K562 (cell line): ENCODE measurements around the gene ACSS2. TPM values are rescaled to one million over a fixed set of nuclear protein-coding genes. Genes with fewer than 3 reads are reported as not detected.

Experiments used
- COPS2 ChIP-seq: fragments of 450-650 bp; conservative IDR thresholded peaks from 2 replicates; pipeline ENCODE4 v1.6.1; 2016; ENCODE audit warnings: mild to moderate bottlenecking, moderate library complexity
- CREB1 ChIP-seq, 2 experiments: sonication (generic) in 1 of 2; formaldehyde crosslinking in 1 of 2; IDR thresholded peaks; 2 replicates each; pipeline versions ENCODE4 v1.6.1 to v1.8.0; 2012 to 2022; ENCODE audit warnings: inconsistent platforms in 1 of 2, mild to moderate bottlenecking in 1 of 2, missing genetic modification reagents in 1 of 2, moderate library complexity in 1 of 2
- GATA2 ChIP-seq: sonication (generic); formaldehyde crosslinking; IDR thresholded peaks from 2 replicates; pipeline ENCODE4 v1.4.0; 2020; ENCODE audit warnings: mild to moderate bottlenecking, missing genetic modification reagents
- GTF2E2 ChIP-seq: fragments of 200-800 bp; sonication (Bioruptor generic); IDR thresholded peaks from 2 replicates; pipeline ENCODE4 v1.6.1; 2016; ENCODE audit warnings: missing genetic modification characterization, missing compliant biosample characterization
- HSF4 ChIP-seq: fragments of 250-450 bp; sonication (Bioruptor Pico); IDR thresholded peaks from 2 replicates; pipeline ENCODE4 v2.1.2; 2022; ENCODE audit warnings: mild to moderate bottlenecking, moderate library complexity, borderline replicate concordance
- LCOR ChIP-seq: sonication (generic); formaldehyde crosslinking; IDR thresholded peaks from 2 replicates; pipeline ENCODE4 v1.8.0; 2022; ENCODE audit warnings: mild to moderate bottlenecking, missing genetic modification reagents
- PCBP1 ChIP-seq: fragments of 200-400 bp; formaldehyde crosslinking; IDR thresholded peaks from 2 replicates; pipeline ENCODE4 v1.6.1; 2018; ENCODE audit warnings: mild to moderate bottlenecking, low read depth, low read length; ENCODE audit not compliant: poor library complexity, severe bottlenecking
- SAFB2 ChIP-seq: fragments of 200-400 bp; formaldehyde crosslinking; IDR thresholded peaks from 2 replicates; pipeline ENCODE4 v1.6.1; 2018; ENCODE audit warnings: borderline replicate concordance, low read length, low read depth, moderate library complexity; ENCODE audit not compliant: severe bottlenecking
- SIRT6 ChIP-seq: IDR thresholded peaks from one replicate; pipeline ENCODE4 v1.6.1; 2012; ENCODE audit warnings: low read depth, mild to moderate bottlenecking, control low read depth, inconsistent platforms, low read length, moderate library complexity
- SRSF1 ChIP-seq: fragments of 200-400 bp; formaldehyde crosslinking; IDR thresholded peaks from 2 replicates; pipeline ENCODE4 v1.6.1; 2017; ENCODE audit warnings: mild to moderate bottlenecking, low read depth, low read length, moderate library complexity
- TAF15 ChIP-seq: fragments of 200-400 bp; formaldehyde crosslinking; IDR thresholded peaks from 2 replicates; pipeline ENCODE4 v1.6.1; 2017; ENCODE audit warnings: mild to moderate bottlenecking, low read depth, low read length, moderate library complexity
- ZFP36 ChIP-seq: fragments of 150-350 bp; IDR thresholded peaks from 2 replicates; pipeline ENCODE4 v1.6.1; 2018; ENCODE audit warnings: low read length, low read depth; ENCODE audit not compliant: partially characterized antibody
- ZNF444 ChIP-seq: fragments of 250-450 bp; sonication (Bioruptor Pico); IDR thresholded peaks from 2 replicates; pipeline ENCODE4 v1.4.0; 2020; ENCODE audit warnings: mild to moderate bottlenecking, moderate library complexity
- polyA plus RNA-seq, 8 experiments: library from polyadenylated mRNA; depleted of rRNA in 4 of 8; stranded (reverse) in 5 of 8; unstranded in 3 of 8; fragments of >200 nt; fragmentation: Nextera tagmentation in 2 of 8; fragmentation: Illumina TruSeq in 1 of 8; extraction: Ambion mirVana in 2 of 8; extraction: Trizol in 1 of 8; gene quantifications; 2 replicates each; pipeline versions ENCODE4 v1.2.1 to v1.2.3, GENCODE V29; 2011 to 2014; ENCODE audit warnings: inconsistent platforms in 1 of 8, missing spikeins in 1 of 8
- total RNA-seq, 7 experiments: library from RNA; depleted of rRNA in 6 of 7; stranded (reverse); fragments of >200 nt in 6 of 7; fragmentation: Illumina TruSeq in 2 of 7; extraction: Trizol in 2 of 7; gene quantifications; 2 replicates each; pipeline versions ENCODE4 v1.2.1 to v1.2.3, GENCODE V29; 2011 to 2021; ENCODE audit warnings: low replicate concordance in 1 of 7
- TF ChIP-seq, protein P1 (sequence below): fragments of 450-650 bp; IDR thresholded peaks from 2 replicates; pipeline ENCODE4 v1.6.1; 2016; ENCODE audit warnings: low read depth
- TF ChIP-seq, protein P2 (sequence below): fragments of 450-650 bp; IDR thresholded peaks from one replicate; pipeline ENCODE4 v1.6.1; 2018; ENCODE audit warnings: mild to moderate bottlenecking, moderate library complexity; ENCODE audit not compliant: partially characterized antibody
- TF ChIP-seq, protein P3 (sequence below): conservative IDR thresholded peaks from 2 replicates; pipeline ENCODE4 v1.6.1; 2011; ENCODE audit warnings: low read depth, mild to moderate bottlenecking, low read length; ENCODE audit not compliant: control insufficient read depth

ACSS2 gene
- total and polyA plus RNA-seq, 9 of the 15 experiments (the other 6 are each of a cell fraction or from before 2014, with no cell fraction given) = 21.9 to 246 (median 66.2) TPM

DNA sequence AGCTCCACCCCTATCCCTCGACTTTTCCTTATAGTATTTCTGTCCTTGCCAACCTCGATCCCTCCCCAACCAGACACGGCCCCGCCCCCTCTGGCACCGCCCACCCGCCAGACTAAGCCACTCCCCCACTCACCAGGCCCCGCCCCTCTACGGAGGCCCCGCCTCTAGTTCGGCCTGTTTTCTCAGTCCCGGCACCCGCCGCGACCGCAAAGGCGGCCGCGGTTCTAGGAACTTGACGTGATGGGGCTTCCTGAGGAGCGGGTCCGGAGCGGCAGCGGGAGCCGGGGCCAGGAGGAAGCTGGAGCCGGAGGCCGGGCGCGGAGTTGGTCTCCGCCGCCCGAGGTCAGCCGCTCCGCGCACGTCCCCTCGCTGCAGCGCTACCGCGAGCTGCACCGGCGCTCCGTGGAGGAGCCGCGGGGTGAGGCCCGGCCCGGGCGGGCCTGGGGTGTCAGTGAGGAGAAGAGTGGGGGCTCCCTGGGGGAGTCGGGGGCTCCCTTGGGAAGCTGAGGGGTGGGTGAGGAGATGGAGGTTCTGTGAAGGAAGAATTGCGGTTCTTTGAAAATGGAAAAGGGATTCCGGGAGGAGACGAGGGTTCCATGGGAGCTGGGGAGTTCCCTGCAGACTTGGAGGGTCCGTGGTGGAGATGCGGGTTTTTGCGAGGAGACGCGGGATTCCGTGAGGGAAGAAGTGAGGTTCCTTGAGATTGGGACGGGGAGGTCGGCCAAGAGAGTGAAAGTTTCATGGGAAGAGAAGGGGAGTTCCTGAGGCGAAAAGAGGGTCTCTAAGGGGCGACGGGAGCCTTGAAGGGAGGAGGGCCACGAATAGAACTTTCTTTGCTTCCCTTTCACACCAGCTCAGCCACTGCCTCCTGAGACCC lies at the start of gene ACSS2 (continued):
- TF ChIP-seq, protein P1, sequence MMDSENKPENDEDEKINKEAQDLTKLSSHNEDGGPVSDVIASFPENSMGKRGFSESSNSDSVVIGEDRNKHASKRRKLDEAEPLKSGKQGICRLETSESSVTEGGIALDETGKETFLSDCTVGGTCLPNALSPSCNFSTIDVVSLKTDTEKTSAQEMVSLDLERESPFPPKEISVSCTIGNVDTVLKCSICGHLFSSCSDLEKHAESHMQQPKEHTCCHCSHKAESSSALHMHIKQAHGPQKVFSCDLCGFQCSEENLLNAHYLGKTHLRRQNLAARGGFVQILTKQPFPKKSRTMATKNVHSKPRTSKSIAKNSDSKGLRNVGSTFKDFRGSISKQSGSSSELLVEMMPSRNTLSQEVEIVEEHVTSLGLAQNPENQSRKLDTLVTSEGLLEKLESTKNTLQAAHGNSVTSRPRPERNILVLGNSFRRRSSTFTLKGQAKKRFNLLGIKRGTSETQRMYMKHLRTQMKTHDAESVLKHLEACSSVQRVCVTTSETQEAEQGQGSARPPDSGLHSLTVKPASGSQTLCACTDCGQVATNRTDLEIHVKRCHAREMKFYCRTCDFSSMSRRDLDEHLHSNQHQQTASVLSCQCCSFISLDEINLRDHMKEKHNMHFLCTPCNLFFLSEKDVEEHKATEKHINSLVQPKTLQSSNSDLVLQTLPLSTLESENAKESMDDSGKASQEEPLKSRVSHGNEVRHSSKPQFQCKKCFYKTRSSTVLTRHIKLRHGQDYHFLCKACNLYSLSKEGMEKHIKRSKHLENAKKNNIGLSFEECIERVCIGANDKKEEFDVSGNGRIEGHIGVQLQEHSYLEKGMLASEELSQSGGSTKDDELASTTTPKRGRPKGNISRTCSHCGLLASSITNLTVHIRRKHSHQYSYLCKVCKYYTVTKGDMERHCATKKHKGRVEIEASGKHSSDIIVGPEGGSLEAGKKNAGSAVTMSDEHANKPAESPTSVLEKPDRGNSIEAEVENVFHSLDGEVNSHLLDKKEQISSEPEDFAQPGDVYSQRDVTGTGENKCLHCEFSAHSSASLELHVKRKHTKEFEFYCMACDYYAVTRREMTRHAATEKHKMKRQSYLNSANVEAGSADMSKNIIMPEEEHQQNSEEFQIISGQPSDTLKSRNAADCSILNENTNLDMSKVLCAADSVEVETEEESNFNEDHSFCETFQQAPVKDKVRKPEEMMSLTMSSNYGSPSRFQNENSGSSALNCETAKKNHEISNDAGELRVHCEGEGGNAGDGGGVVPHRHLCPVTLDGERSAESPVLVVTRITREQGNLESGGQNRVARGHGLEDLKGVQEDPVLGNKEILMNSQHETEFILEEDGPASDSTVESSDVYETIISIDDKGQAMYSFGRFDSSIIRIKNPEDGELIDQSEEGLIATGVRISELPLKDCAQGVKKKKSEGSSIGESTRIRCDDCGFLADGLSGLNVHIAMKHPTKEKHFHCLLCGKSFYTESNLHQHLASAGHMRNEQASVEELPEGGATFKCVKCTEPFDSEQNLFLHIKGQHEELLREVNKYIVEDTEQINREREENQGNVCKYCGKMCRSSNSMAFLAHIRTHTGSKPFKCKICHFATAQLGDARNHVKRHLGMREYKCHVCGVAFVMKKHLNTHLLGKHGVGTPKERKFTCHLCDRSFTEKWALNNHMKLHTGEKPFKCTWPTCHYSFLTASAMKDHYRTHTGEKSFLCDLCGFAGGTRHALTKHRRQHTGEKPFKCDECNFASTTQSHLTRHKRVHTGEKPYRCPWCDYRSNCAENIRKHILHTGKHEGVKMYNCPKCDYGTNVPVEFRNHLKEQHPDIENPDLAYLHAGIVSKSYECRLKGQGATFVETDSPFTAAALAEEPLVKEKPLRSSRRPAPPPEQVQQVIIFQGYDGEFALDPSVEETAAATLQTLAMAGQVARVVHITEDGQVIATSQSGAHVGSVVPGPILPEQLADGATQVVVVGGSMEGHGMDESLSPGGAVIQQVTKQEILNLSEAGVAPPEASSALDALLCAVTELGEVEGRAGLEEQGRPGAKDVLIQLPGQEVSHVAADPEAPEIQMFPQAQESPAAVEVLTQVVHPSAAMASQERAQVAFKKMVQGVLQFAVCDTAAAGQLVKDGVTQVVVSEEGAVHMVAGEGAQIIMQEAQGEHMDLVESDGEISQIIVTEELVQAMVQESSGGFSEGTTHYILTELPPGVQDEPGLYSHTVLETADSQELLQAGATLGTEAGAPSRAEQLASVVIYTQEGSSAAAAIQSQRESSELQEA = no peak
- TF ChIP-seq SAFB2 (no peak), COPS2 (no peak), GATA2 (no peak), TAF15 (no peak), SIRT6 (no peak), SRSF1 (no peak), ZFP36 (no peak), HSF4 (CRISPR knock-in tag) (no peak), LCOR (CRISPR knock-in tag) (no peak), ZNF444 (no peak), CREB1 (IDR thresholded peaks at IDR 0.05) (0 out of 2 replicates have a peak, but pooled peaks have one; percentile 24), CREB1 (CRISPR knock-in tag; IDR thresholded peaks at IDR 0.05) (no peak), GTF2E2 (tag) (peak; percentile 23; the same call in 1 of the 2 replicates), PCBP1 (peak; percentile 32)
- TF ChIP-seq, protein P2, sequence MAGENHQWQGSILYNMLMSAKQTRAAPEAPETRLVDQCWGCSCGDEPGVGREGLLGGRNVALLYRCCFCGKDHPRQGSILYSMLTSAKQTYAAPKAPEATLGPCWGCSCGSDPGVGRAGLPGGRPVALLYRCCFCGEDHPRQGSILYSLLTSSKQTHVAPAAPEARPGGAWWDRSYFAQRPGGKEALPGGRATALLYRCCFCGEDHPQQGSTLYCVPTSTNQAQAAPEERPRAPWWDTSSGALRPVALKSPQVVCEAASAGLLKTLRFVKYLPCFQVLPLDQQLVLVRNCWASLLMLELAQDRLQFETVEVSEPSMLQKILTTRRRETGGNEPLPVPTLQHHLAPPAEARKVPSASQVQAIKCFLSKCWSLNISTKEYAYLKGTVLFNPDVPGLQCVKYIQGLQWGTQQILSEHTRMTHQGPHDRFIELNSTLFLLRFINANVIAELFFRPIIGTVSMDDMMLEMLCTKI = no peak
- TF ChIP-seq, protein P3, sequence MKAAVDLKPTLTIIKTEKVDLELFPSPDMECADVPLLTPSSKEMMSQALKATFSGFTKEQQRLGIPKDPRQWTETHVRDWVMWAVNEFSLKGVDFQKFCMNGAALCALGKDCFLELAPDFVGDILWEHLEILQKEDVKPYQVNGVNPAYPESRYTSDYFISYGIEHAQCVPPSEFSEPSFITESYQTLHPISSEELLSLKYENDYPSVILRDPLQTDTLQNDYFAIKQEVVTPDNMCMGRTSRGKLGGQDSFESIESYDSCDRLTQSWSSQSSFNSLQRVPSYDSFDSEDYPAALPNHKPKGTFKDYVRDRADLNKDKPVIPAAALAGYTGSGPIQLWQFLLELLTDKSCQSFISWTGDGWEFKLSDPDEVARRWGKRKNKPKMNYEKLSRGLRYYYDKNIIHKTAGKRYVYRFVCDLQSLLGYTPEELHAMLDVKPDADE = no peak; the same call in 1 of the 2 replicates
